ENCODE measurements around the gene ZNF443. TPM values are rescaled to one million over a fixed set of nuclear protein-coding genes. Genes with fewer than 3 reads are reported as not detected.
"Not testable (repeated sequence)": the region's sequence is repeated elsewhere in the genome, so short reads cannot be mapped to it uniquely, and the experiment has no call there.

The ZNF443 gene
- total RNA-seq, 1 experiment from 2014 or later = 3.4 TPM

DNA sequence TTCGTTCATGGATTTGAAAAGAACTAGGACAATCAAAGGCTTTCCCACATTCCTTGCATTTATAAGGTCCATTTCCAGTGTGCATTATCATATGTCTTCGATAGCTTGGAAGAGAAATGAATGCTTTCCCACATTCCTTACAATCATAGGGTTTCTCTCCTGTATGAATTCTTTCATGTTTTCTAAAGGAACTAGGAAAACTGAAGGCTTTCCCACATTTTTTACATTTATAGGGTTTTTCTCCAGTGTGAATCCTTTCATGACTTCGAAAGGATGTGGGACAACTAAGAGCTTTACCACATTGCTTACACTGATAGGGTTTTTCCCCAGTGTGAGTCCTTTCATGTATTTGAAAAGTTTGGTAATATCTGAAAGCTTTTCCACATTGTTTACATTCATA is 23.9 kb upstream of the ZNF443 start:
- TSS peak; percentile 27 for BruUV-seq (replicated peaks)
- Histone ChIP-seq H3K4me1 (ENCODE audit: insufficient read depth, low read length) (no peaks in the 10 kb centered on the region), H3K36me3 (ENCODE audit: low read depth, low read length) (peaks cover 48% of the 10 kb centered on the region), H3K27ac (ENCODE audit: low read length) (no peak overlapping the region), H3K27me3 (ENCODE audit: low read length) (no peaks in the 10 kb centered on the region), H3K9ac (ENCODE audit: low read length) (no peak overlapping the region), H2AFZ (ENCODE audit: low read length) (no peak overlapping the region), H3K9me2 (replicated peaks; ENCODE audit: low read length) (no peaks in the 10 kb centered on the region), H4K20me1 (ENCODE audit: low read length) (no peaks in the 10 kb centered on the region), H3K4me3 (ENCODE audit: low read length) (peak overlapping the region; percentile 5; the same call in 1 of the 2 replicates), H3K4me2 (ENCODE audit: low read length) (no peak overlapping the region), H3K9me3 (ENCODE audit: low read length) (peaks cover 59% of the 10 kb centered on the region), H3K79me2 (ENCODE audit: low read length) (no peaks in the 10 kb centered on the region), H3F3A (ENCODE audit: low read length, unreplicated experiment) (no peaks in the 10 kb centered on the region)
- intact Hi-C loops (cut with micrococcal nuclease) = no loop called here
- ATAC-seq = no peak
- TF ChIP-seq EZH2 (IDR thresholded peaks at IDR 0.05; ENCODE audit: low read length, unreplicated experiment) (no peak), EZH2phosphoT487 (IDR thresholded peaks at IDR 0.05; ENCODE audit: borderline replicate concordance, low read length) (no peak)
- TF ChIP-seq, protein P1, sequence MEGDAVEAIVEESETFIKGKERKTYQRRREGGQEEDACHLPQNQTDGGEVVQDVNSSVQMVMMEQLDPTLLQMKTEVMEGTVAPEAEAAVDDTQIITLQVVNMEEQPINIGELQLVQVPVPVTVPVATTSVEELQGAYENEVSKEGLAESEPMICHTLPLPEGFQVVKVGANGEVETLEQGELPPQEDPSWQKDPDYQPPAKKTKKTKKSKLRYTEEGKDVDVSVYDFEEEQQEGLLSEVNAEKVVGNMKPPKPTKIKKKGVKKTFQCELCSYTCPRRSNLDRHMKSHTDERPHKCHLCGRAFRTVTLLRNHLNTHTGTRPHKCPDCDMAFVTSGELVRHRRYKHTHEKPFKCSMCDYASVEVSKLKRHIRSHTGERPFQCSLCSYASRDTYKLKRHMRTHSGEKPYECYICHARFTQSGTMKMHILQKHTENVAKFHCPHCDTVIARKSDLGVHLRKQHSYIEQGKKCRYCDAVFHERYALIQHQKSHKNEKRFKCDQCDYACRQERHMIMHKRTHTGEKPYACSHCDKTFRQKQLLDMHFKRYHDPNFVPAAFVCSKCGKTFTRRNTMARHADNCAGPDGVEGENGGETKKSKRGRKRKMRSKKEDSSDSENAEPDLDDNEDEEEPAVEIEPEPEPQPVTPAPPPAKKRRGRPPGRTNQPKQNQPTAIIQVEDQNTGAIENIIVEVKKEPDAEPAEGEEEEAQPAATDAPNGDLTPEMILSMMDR (conservative IDR thresholded peaks at IDR 0.05; ENCODE audit: low read depth, low read length) = no peak
- no peak for DNase-seq
- ChIA-PET CTCF (no interaction called here), POLR2A (ENCODE audit: unreplicated experiment) (no interaction called here)

DNA sequence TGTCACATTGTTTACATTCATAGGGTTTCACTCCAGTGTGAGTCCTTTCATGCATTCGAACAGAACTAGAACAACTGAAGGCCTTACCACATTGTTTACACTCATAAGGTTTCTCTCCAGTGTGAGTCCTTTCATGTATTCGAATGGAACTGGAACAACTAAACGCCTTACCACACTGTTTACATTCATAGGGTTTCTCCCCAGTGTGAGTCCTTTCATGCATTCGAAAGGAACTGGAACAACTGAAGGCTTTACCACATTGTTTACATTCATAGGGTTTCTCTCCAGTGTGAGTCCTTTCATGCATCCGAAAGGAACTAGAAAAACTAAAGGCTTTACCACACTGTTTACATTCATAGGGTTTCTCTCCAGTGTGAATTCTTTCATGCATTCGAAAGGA is 23.3 kb upstream of the ZNF443 start:
- ATAC-seq; POLR2A ChIA-PET (ENCODE audit: unreplicated experiment); H3K79me2 ChIP-seq (ENCODE audit: low read length); H3K9ac ChIP-seq (ENCODE audit: low read length); H3F3A ChIP-seq (ENCODE audit: low read length, unreplicated experiment); H3K4me1 ChIP-seq (ENCODE audit: insufficient read depth, low read length); intact Hi-C loops (cut with micrococcal nuclease); CTCF ChIA-PET; H4K20me1 ChIP-seq (ENCODE audit: low read length); DNase-seq; BruUV-seq (replicated peaks); H3K9me2 ChIP-seq (replicated peaks; ENCODE audit: low read length); H2AFZ ChIP-seq (ENCODE audit: low read length); H3K27me3 ChIP-seq (ENCODE audit: low read length); H3K4me3 ChIP-seq (ENCODE audit: low read length); H3K4me2 ChIP-seq (ENCODE audit: low read length); H3K27ac ChIP-seq (ENCODE audit: low read length): not testable (repeated sequence)
- Histone ChIP-seq H3K36me3 (ENCODE audit: low read depth, low read length) (peaks cover 49% of the 10 kb centered on the region), H3K9me3 (ENCODE audit: low read length) (peaks cover 63% of the 10 kb centered on the region)

DNA sequence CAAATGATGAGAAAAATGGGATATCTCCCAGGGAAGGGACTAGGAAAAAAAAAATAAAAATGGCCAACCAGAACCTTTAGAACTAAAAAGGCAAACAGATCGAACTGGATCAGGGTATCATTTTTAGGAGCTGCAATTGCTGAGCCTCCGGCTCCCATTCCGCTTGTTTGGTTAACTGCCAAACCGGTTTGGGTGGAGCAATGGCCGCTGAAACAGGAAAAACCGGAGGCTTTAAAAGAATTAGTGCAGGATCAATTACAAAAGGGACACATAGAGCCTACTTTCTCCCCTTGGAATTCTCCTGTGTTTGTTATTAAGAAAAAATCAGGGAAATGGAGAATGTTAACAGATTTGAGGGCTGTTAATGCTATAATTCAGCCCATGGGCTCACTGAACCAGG is 12.7 kb upstream of the ZNF443 start:
- no peak for TF ChIP-seq EZH2phosphoT487 (IDR thresholded peaks at IDR 0.05; ENCODE audit: borderline replicate concordance, low read length)
- TF ChIP-seq, protein P1 (conservative IDR thresholded peaks at IDR 0.05; ENCODE audit: low read depth, low read length) = no peak
- no peak for TF ChIP-seq EZH2 (IDR thresholded peaks at IDR 0.05; ENCODE audit: low read length, unreplicated experiment)
- H3K27ac ChIP-seq (ENCODE audit: low read length) = no peak overlapping the region
- intact Hi-C loops (cut with micrococcal nuclease) = no loop called here
- H3K4me3 ChIP-seq (ENCODE audit: low read length) = no peak overlapping the region
- ATAC-seq (no peak), DNase-seq (peak; percentile 55)
- H4K20me1 ChIP-seq (ENCODE audit: low read length) = no peaks in the 10 kb centered on the region
- BruUV-seq (replicated peaks) = no TSS peak
- no peaks in the 10 kb centered on the region for H3K79me2 ChIP-seq (ENCODE audit: low read length)
- peaks cover 41% of the 10 kb centered on the region for H3K9me3 ChIP-seq (ENCODE audit: low read length)
- no peak overlapping the region for H2AFZ ChIP-seq (ENCODE audit: low read length)
- no peak overlapping the region for H3K9ac ChIP-seq (ENCODE audit: low read length)
- ChIA-PET CTCF (no interaction called here), POLR2A (ENCODE audit: unreplicated experiment) (no interaction called here)
- H3K4me2 ChIP-seq (ENCODE audit: low read length) = no peak overlapping the region
- H3K36me3 ChIP-seq (ENCODE audit: low read depth, low read length) = peaks cover 3% of the 10 kb centered on the region; the same call in 1 of the 2 replicates
- H3K9me2 ChIP-seq (replicated peaks; ENCODE audit: low read length) = no peaks in the 10 kb centered on the region
- H3F3A ChIP-seq (ENCODE audit: low read length, unreplicated experiment) = no peaks in the 10 kb centered on the region
- H3K27me3 ChIP-seq (ENCODE audit: low read length) = no peaks in the 10 kb centered on the region
- H3K4me1 ChIP-seq (ENCODE audit: insufficient read depth, low read length) = 0 out of 2 replicates have a peak, but pooled peaks cover 5% of the 10 kb centered on the region
